GM12864 (cell line): Measurements from ENCODE around the gene CCDC40.

ENCODE experiments used
- DNase-seq: peaks from one replicate; pipeline ENCODE4 v3.0.0-alpha.2; 2011; ENCODE audit warnings: low read depth
- H3K4me3 ChIP-seq: 2 replicates; pipeline ENCODE4 v1.5.1; 2011; ENCODE audit warnings: mild to moderate bottlenecking, low read depth, low read length, control low read depth
- CTCF ChIP-seq: IDR thresholded peaks from 2 replicates; pipeline ENCODE4 v1.5.1; 2011; ENCODE audit warnings: low read depth, mild to moderate bottlenecking, moderate library complexity, low read length, control low read depth, inconsistent platforms; ENCODE audit errors: missing control alignments

The CCDC40 gene

GRCh38 chr17:80113033-80113484 lies 76.6 kb downstream of the CCDC40 start:
- DNase-seq = no peak
- H3K4me3 ChIP-seq = no peak overlapping the region
- no peak for TF ChIP-seq CTCF

- TF ChIP-seq CTCF = no peak
- no peak for DNase-seq
- H3K4me3 ChIP-seq = no peak overlapping the region
Measured at GRCh38 chr17:80114758-80115157, 78.3 kb downstream of the CCDC40 start.

- no peak for DNase-seq
- H3K4me3 ChIP-seq = no peak overlapping the region
- no peak for TF ChIP-seq CTCF
Measured at GRCh38 chr17:80115159-80115558, 78.7 kb downstream of the CCDC40 start.

- TF ChIP-seq CTCF = no peak
- H3K4me3 ChIP-seq = no peak overlapping the region
- DNase-seq = no peak
Measured at GRCh38 chr17:80116276-80116920, 80.0 kb downstream of the CCDC40 start.

GRCh38 chr17:80116921-80117380 lies 80.5 kb downstream of the CCDC40 start:
- H3K4me3 ChIP-seq = no peak overlapping the region
- TF ChIP-seq CTCF = no peak
- no peak for DNase-seq

GRCh38 chr17:80117491-80118401 lies 81.3 kb downstream of the CCDC40 start:
- no peak for TF ChIP-seq CTCF
- H3K4me3 ChIP-seq = no peak overlapping the region
- no peak for DNase-seq
